K562 (cell line): ENCODE results near the gene APOM. TPM values are rescaled to one million over a fixed set of nuclear protein-coding genes. Genes with fewer than 3 reads are reported as not detected.

Source experiments
- BHLHE40 ChIP-seq: IDR thresholded peaks from 2 replicates; pipeline ENCODE4 v1.6.1; 2011; ENCODE audit warnings: low read length, improper control_type of control experiment
- CREB1 ChIP-seq, 2 experiments: sonication (generic) in 1 of 2; formaldehyde crosslinking in 1 of 2; IDR thresholded peaks; 2 replicates each; pipeline versions ENCODE4 v1.6.1 to v1.8.0; 2012 to 2022; ENCODE audit warnings: inconsistent platforms in 1 of 2, mild to moderate bottlenecking in 1 of 2, missing genetic modification reagents in 1 of 2, moderate library complexity in 1 of 2
- E2F3 ChIP-seq: fragments of 250-450 bp; sonication (Bioruptor Pico); IDR thresholded peaks from 2 replicates; pipeline ENCODE4 v1.4.0; 2020; ENCODE audit warnings: mild to moderate bottlenecking
- EHMT2 ChIP-seq: fragments of 450-650 bp; IDR thresholded peaks from 2 replicates; pipeline ENCODE4 v1.6.1; 2018; ENCODE audit warnings: antibody characterized with exemption
- ESRRB ChIP-seq: fragments of 250-450 bp; sonication (Bioruptor Pico); IDR thresholded peaks from 2 replicates; pipeline ENCODE4 v1.5.0; 2020; ENCODE audit warnings: mild to moderate bottlenecking, moderate library complexity, borderline replicate concordance
- FOS ChIP-seq: IDR thresholded peaks from 3 replicates; pipeline ENCODE4 v1.6.1; 2011; ENCODE audit not compliant: insufficient read length; ENCODE audit errors: extremely low read depth
- MAFK ChIP-seq: IDR thresholded peaks from 2 replicates; pipeline ENCODE4 v1.6.1; 2011; ENCODE audit warnings: low read length, improper control_type of control experiment
- NEUROD1 ChIP-seq: fragments of 150-350 bp; IDR thresholded peaks from 2 replicates; pipeline ENCODE4 v1.6.1; 2014; ENCODE audit warnings: borderline replicate concordance, low read length, low read depth; ENCODE audit not compliant: partially characterized antibody
- NFE2L1 ChIP-seq: fragments of 450-650 bp; IDR thresholded peaks from 2 replicates; pipeline ENCODE4 v1.6.1; 2016; ENCODE audit warnings: missing genetic modification characterization, low read depth, mild to moderate bottlenecking, missing compliant biosample characterization, moderate library complexity, borderline replicate concordance
- NONO ChIP-seq, 2 experiments: fragments of 200-400 bp in 1 of 2; fragments of 450-650 bp in 1 of 2; formaldehyde crosslinking in 1 of 2; IDR thresholded peaks; 2 replicates each; pipeline ENCODE4 v1.6.1; 2017; ENCODE audit warnings: low read depth in 2 of 2, mild to moderate bottlenecking in 2 of 2, moderate library complexity in 2 of 2, low read length in 1 of 2
- OTX1 ChIP-seq: fragments of 450-650 bp; formaldehyde crosslinking; IDR thresholded peaks from 2 replicates; pipeline ENCODE4 v1.4.0; 2022; ENCODE audit warnings: mild to moderate bottlenecking
- PCBP2 ChIP-seq: fragments of 200-400 bp; formaldehyde crosslinking; IDR thresholded peaks from 2 replicates; pipeline ENCODE4 v1.6.1; 2018; ENCODE audit warnings: low read length, low read depth, mild to moderate bottlenecking, moderate library complexity; ENCODE audit not compliant: poor library complexity, severe bottlenecking
- PML ChIP-seq: IDR thresholded peaks from 2 replicates; pipeline ENCODE4 v1.6.1; 2012; ENCODE audit warnings: low read length, inconsistent platforms
- RBM39 ChIP-seq: fragments of 200-400 bp; formaldehyde crosslinking; optimal IDR thresholded peaks from 2 replicates; pipeline ENCODE3; 2018; ENCODE audit warnings: low read depth, low read length
- RUNX1 ChIP-seq: sonication (generic); IDR thresholded peaks from 2 replicates; pipeline ENCODE4 v1.6.1; 2016; ENCODE audit warnings: antibody characterized with exemption, low read depth
- ZNF408 ChIP-seq: fragments of 250-450 bp; sonication (Bioruptor Pico); IDR thresholded peaks from 2 replicates; pipeline ENCODE4 v1.4.0; 2020; ENCODE audit warnings: low read depth, mild to moderate bottlenecking, moderate library complexity
- ZNF668 ChIP-seq: fragments of 250-450 bp; sonication (Bioruptor Pico); IDR thresholded peaks from 2 replicates; pipeline ENCODE4 v1.8.0; 2022; ENCODE audit warnings: mild to moderate bottlenecking, inconsistent platforms
- polyA plus RNA-seq, 8 experiments: library from polyadenylated mRNA; depleted of rRNA in 4 of 8; stranded (reverse) in 5 of 8; unstranded in 3 of 8; fragments of >200 nt; fragmentation: Nextera tagmentation in 2 of 8; fragmentation: Illumina TruSeq in 1 of 8; extraction: Ambion mirVana in 2 of 8; extraction: Trizol in 1 of 8; gene quantifications; 2 replicates each; pipeline versions ENCODE4 v1.2.1 to v1.2.3, GENCODE V29; 2011 to 2014; ENCODE audit warnings: inconsistent platforms in 1 of 8, missing spikeins in 1 of 8
- total RNA-seq, 7 experiments: library from RNA; depleted of rRNA in 6 of 7; stranded (reverse); fragments of >200 nt in 6 of 7; fragmentation: Illumina TruSeq in 2 of 7; extraction: Trizol in 2 of 7; gene quantifications; 2 replicates each; pipeline versions ENCODE4 v1.2.1 to v1.2.3, GENCODE V29; 2011 to 2021; ENCODE audit warnings: low replicate concordance in 1 of 7
- TF ChIP-seq, protein P1 (sequence below), 2 experiments: fragments of 450-650 bp; IDR thresholded peaks; 2 replicates each; pipeline ENCODE4 v1.6.1; 2016; ENCODE audit warnings: mild to moderate bottlenecking in 2 of 2, borderline replicate concordance in 1 of 2, low read depth in 1 of 2, moderate library complexity in 1 of 2

APOM gene
- total and polyA plus RNA-seq, 9 of the 15 experiments (the other 6 are each of a cell fraction or from before 2014, with no cell fraction given), result 5.7 to 24.3 (median 10.4) TPM

DNA sequence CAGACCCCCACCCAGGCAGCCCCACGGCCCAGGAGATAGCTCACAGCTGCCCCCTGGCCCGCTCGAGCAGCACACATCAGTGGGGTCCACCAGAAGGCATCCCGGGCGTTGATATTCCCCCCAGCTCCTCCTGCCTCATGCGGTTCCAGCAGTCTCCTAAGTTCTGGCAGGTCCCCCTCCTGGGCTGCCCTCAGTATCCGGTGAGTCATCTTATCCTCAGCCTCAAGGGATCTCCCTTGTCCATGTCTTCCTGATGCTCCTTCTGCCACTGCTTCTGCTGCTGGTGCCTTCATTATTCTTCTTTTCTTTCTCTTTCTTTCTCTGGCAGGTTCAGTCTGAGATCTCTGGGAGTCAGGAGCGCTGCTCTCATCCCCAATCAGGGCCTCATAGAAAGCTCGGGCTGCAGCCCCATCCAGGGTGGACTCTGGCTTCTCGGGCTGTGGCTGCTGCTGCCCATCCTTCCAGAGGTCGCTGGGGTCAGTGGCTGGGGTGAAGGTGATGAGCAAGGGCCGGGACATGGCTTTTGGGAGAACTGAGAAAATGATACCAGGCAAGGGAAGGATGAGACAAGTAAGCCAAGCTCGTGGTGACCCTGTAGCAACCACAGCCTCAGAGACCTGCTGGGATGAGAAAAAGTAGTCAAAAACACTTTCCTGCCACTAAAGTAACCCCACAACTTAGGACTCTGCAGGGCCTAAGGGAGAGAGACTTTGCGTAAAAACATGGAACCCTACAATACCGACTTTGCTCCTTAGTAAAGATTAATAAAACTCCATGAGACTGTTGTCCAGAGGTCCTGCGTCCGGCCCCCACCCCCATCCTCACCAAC, 8.5 kb downstream of the APOM start (continued):
- TF ChIP-seq, protein P1, sequence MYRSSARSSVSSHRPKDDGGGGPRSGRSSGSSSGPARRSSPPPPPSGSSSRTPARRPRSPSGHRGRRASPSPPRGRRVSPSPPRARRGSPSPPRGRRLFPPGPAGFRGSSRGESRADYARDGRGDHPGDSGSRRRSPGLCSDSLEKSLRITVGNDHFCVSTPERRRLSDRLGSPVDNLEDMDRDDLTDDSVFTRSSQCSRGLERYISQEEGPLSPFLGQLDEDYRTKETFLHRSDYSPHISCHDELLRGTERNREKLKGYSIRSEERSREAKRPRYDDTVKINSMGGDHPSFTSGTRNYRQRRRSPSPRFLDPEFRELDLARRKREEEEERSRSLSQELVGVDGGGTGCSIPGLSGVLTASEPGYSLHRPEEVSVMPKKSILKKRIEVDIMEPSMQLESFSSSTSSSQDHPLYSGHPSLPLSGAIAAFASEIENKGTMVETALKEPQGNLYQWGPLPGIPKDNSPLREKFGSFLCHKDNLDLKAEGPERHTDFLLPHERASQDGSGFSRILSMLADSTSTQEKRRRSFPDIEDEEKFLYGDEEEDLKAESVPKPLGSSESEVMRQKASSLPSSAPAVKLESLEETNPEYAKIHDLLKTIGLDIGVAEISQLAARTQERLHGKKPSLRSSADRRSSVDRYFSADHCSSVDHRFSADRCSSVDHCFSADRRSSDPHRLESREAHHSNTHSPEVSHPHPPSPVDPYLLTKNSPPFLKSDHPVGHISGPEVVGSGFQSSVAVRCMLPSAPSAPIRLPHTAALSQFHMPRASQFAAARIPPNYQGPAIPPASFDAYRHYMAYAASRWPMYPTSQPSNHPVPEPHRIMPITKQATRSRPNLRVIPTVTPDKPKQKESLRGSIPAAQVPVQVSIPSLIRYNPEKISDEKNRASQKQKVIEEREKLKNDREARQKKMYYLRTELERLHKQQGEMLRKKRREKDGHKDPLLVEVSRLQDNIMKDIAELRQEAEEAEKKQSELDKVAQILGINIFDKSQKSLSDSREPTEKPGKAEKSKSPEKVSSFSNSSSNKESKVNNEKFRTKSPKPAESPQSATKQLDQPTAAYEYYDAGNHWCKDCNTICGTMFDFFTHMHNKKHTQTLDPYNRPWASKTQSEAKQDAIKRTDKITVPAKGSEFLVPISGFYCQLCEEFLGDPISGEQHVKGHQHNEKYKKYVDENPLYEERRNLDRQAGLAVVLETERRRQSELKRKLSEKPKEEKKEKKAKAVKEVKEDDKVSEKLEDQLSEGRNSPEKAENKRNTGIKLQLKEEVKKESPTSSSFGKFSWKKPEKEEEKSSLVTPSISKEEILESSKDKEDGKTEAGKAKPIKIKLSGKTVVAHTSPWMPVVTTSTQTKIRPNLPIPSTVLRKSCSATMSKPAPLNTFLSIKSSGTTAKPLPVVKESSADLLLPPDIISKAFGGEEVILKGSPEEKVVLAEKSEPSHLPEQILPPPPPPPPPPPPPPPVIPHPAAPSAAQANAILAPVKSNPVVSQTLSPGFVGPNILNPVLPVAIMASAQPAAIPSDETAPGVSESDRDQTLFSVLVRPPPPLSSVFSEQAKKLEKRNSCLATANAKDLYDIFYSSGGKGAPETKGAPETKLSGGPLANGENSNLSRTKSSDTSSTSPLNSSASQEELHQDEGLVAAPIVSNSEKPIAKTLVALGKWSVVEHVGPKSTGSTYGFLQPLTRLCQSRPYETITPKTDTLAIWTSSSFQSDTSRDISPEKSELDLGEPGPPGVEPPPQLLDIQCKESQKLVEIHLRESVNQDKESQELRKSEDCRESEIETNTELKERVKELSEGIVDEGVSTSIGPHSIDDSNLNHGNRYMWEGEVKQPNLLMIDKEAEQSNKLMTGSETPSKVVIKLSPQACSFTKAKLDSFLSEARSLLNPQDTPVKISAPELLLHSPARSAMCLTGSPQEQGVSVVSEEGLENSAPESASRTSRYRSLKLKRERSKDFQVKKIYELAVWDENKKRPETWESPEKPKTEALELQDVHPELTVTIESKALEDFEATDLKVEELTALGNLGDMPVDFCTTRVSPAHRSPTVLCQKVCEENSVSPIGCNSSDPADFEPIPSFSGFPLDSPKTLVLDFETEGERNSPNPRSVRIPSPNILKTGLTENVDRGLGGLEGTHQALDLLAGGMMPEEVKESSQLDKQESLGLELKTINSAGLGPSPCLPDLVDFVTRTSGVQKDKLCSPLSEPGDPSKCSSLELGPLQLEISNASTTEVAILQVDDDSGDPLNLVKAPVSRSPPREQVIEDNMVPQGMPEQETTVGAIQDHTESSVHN (IDR thresholded peaks at IDR 0.05; ENCODE audit: borderline replicate concordance in 1 of 2, low read depth in 1 of 2), result peak in 1 of 2 experiments; percentile 39; a peak in 1 of 4 replicates
- TF ChIP-seq MAFK (no peak), NONO (IDR thresholded peaks at IDR 0.05; ENCODE audit: low read depth in 2 of 2, low read length in 1 of 2) (no peak), E2F3 (CRISPR knock-in tag) (no peak), ZNF408 (0 out of 2 replicates have a peak, but pooled peaks have one; percentile 4), OTX1 (CRISPR knock-in tag) (no peak; the same call in 1 of the 2 replicates), ZNF668 (CRISPR knock-in tag) (no peak), NEUROD1 (peak; percentile 90), FOS (no peak), PCBP2 (no peak), RBM39 (peak; percentile 34), ESRRB (CRISPR knock-in tag) (no peak), PML (0 out of 2 replicates have a peak, but pooled peaks have one; percentile 11), NFE2L1 (tag) (no peak), EHMT2 (0 out of 2 replicates have a peak, but pooled peaks have one; percentile 32), BHLHE40 (no peak; the same call in 1 of the 2 replicates), CREB1 (IDR thresholded peaks at IDR 0.05) (no peak; the same call in 1 of the 2 replicates), CREB1 (CRISPR knock-in tag; IDR thresholded peaks at IDR 0.05) (no peak), RUNX1 (no peak)
